SK-N-SH (cell line): Measurements from ENCODE around the gene EVC2.

ENCODE experiments used
- POLR2AphosphoS5 ChIP-seq: IDR thresholded peaks from 2 replicates; pipeline ENCODE4 v1.6.1; 2012; ENCODE audit warnings: low read depth, low read length
- RAD21 ChIP-seq: IDR thresholded peaks from 2 replicates; pipeline ENCODE4 v1.6.1; 2012; ENCODE audit warnings: mild to moderate bottlenecking, low read length

- no peak for TF ChIP-seq POLR2AphosphoS5
- TF ChIP-seq RAD21 = no peak
These were observed 120.3 kb downstream of the EVC2 start for GRCh38 chr4:5588046-5588445.
